ENCODE measurements around the gene THSD8.

GRCh38 chr19:12825254-12826131 lies 23.6 kb downstream of the THSD8 start:
- TF ChIP-seq, protein P1, sequence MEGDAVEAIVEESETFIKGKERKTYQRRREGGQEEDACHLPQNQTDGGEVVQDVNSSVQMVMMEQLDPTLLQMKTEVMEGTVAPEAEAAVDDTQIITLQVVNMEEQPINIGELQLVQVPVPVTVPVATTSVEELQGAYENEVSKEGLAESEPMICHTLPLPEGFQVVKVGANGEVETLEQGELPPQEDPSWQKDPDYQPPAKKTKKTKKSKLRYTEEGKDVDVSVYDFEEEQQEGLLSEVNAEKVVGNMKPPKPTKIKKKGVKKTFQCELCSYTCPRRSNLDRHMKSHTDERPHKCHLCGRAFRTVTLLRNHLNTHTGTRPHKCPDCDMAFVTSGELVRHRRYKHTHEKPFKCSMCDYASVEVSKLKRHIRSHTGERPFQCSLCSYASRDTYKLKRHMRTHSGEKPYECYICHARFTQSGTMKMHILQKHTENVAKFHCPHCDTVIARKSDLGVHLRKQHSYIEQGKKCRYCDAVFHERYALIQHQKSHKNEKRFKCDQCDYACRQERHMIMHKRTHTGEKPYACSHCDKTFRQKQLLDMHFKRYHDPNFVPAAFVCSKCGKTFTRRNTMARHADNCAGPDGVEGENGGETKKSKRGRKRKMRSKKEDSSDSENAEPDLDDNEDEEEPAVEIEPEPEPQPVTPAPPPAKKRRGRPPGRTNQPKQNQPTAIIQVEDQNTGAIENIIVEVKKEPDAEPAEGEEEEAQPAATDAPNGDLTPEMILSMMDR (IDR thresholded peaks at IDR 0.05) = peak; percentile 19
- TF ChIP-seq EZH2 (IDR thresholded peaks at IDR 0.05; ENCODE audit: borderline replicate concordance, insufficient read depth, low read depth, low read length, poor library complexity, severe bottlenecking) = no peak
